SIG-M5 (cell line): ENCODE data around the gene RAB38.

ENCODE experiments used
- DNase-seq: peaks from one replicate; lab custom pipeline; 2025; lab: John Stamatoyannopoulos, UW

RAB38 gene

GRCh38 chr11:88103337-88104206 lies 71.7 kb downstream of the RAB38 start:
- peak; percentile 2 for DNase-seq

- DNase-seq, result no peak
Measured at GRCh38 chr11:88102598-88102934, 72.7 kb downstream of the RAB38 start.

DNA sequence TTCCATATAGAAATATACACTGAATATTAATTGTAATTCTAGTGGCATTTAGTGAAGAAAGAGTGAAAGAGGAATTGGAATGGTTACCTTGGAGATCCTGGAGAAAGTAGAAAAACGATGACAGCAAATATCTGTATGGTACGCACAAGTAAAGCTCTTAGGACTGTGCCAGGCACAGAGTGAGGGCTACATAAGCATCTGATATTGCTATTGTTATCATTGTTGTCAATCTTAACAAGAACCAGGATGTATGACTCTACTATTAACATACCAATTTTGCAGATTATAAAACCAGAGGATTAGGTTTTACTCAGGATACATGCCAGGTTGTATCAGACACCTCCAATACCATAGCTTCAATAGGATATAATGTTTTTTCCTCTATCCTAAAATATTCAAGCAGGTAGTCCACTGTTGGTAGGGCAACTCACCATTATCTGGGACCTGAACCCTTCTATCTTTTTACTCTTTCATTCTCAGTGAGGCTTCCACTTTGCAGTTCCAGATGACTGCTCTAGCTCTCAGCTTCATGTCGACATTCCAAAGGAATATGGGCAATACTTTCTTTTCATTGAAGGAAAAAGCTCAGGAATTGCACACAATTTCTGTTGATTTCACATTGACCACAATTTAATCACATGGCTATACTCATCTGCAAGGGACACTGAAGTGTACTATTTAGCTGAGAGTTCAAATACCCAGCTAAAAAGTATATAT lies 73.2 kb downstream of the RAB38 start:
- DNase-seq, result no peak

- DNase-seq, result no peak
Measured at GRCh38 chr11:88100151-88100550, 75.1 kb downstream of the RAB38 start.

DNA sequence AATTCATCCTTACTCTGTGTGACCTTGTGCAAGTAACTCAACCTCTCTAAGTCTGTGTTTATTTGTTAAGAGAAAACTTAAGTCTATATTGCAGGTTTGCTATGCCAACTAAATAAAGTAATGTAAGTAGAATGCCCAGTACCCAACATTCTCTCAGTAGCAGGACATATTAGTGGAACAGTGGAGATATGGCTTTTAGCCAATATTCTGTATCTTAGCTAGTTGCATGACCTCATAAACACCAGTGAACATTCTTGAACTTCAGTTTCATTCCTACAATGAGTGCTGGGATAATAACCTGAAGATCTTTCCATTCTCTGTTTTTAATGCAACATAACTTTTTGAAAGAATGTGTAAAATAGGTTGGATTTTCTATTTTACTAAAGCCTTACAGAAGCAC lies 77.0 kb downstream of the RAB38 start:
- no peak for DNase-seq

DNA sequence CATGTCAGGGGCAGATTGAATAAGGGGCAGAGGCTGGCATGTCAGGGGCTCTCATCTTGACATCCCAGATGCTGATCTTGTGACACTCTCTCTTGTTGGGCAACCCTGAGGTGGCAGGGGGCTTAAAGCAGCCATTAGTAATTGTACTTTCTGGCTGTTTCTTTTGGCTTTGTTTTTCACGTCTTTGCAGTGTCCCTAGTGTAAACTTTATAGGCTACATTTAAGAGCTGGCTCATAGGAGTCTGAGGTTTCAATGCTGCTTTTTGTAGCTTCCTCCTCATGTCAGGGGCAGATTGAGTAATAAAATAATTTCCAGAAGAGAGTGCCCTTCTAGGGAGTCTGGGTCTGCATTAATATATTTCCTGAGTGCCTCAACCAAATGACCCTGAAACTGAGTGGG lies 86.1 kb downstream of the RAB38 start:
- no peak for DNase-seq

- DNase-seq, result no peak
Measured at GRCh38 chr11:88087337-88087736, 87.9 kb downstream of the RAB38 start.

GRCh38 chr11:88086297-88086696 lies 88.9 kb downstream of the RAB38 start:
- DNase-seq, result no peak

DNA sequence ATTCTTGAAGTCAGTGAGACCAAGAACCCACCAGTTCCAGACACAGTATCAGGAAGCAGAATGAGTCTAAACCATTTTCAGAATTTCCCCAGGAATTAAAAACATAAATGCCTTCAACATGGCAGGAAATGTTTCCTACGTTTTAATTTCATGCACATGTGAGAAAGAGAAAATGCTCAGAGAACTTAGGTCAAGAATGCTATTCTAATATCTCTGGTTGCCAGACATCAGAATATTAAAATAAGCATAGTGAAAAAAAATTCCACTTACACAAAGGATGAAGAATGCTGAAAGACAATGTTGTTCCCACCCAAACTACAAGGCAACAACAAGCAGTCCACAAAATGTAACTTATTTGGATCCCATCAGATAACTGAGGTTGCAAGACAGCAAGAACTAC lies 104.8 kb downstream of the RAB38 start:
- DNase-seq, result no peak

- DNase-seq, result no peak
Measured at GRCh38 chr11:88068848-88069554, 106.2 kb downstream of the RAB38 start.

- no peak for DNase-seq
Measured at GRCh38 chr11:88066090-88066489, 109.2 kb downstream of the RAB38 start.

DNA sequence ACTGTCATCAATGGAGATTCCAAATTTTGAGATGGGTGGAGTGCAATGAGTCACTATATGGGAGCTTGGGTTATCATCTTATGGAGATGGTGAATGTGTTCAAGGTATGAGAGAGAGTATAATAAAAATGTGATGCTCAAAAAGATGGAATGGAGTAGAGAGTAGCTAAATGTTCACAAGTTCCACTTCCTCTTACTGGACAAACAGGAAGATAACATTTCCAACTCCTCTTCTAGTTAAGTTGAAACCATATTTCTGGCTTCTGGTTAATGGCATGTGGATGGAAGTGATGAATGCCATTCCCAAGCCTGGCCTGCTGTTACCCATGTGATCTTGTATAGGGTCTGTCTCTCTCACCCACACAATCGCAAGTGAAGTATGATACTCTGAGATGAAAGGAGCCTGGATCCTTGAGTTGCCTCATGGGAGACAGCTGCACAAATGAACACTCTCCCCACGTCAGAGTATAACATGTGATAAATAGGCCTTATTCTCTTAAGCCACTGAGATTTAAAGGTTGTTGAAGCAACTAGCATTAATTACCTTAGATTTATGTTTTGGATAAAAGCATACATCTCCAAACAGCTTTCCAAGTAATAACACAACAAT lies 111.0 kb downstream of the RAB38 start:
- no peak for DNase-seq
